Stimulated activated CD8-positive, alpha-beta memory T cell treated with anti-CD3 and anti-CD28 coated beads, Interleukin-15, amount 100 ng/mL, for 24 hours (primary cell): ENCODE data around the gene NXN.
"Not testable (repeated sequence)": the region's sequence is repeated elsewhere in the genome, so short reads cannot be mapped to it uniquely, and the experiment has no call there.

Experiments used
- DNase-seq: peaks from one replicate; pipeline ENCODE4 v3.0.0-alpha.2; 2020; ENCODE audit warnings: low read depth

Gene NXN

GRCh38 chr17:767076-767475 is 212.5 kb downstream of the NXN start:
- DNase-seq: no peak

- DNase-seq: no peak
Observed at GRCh38 chr17:760371-760770, 219.2 kb downstream of the NXN start.

GRCh38 chr17:759964-760363 is 219.6 kb downstream of the NXN start:
- no peak for DNase-seq

DNA sequence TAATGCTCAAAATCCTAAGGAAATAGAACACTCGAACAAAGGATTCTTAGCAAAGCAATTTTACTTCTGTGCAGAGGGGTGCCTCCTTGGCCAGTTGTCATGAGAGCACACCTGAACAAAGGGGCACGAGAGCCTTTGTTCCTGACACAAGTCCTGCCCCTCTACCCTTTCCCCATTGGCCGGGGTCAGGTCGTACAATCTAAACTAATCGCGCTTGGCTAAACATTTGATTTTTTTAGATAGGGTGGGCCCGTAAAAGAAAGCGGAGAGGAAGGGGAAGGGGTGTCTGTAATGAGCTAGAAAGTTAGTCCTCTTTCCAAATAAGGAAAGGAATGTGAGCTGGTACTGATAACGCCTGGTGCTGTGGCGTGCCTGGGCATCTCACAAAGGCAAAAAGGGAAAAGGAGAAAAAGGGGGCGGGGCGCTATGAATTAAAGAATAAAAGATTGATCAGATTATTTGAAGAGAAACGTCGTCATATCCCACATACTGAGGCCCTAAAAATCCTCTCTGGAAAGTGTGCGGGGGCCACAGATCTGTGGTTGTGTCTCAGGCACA is 223.5 kb downstream of the NXN start:
- DNase-seq: not testable (repeated sequence)

GRCh38 chr17:755319-755961 is 224.1 kb downstream of the NXN start:
- not testable (repeated sequence) for DNase-seq

DNA sequence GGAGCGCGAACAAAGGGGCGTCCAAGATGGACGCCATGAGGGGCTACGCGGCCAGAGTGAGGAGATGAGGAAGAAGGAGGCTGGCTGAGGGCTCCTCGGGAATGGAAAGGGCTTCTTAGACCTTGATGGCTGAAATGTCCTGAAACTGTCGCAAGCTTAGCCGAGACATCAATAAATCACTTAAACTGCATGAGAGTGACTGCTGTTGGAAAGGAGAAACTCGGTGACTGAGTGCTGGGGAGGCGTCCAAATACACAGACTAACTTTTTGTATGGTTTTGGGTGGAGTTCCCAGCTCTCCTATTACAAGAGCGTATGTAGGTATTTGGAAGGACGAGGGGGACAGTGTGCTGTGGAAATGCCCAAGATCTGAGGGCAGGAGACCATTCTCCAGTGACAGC is 226.2 kb downstream of the NXN start:
- DNase-seq: no peak

DNA sequence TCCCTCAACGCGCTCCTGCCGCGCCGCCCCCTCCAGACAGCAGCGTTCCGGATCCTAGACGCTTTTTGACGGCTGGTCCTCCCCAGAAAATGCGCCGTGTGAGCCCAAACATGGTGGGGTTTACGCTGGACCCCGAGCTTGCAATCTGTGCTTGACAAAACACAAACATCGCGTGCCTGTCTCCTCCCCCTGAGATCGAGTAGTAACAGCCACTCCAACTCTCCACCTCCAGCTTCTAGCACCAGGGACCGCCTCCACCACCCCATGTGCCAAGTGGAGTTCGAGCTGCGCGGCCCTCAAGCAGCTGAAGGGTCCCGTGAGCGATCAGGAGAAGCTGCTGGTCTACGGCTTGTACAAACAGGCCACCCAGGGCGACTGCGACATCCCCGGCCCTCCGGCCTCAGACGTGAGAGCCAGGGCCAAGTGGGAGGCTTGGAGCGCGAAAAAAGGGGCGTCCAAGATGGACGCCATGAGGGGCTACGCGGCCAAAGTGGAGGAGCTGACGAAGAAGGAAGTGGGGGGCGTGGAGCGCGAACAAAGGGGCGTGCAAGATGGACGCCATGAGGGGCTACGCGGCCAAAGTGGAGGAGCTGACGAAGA is 226.9 kb downstream of the NXN start:
- DNase-seq: peak; percentile 13

DNA sequence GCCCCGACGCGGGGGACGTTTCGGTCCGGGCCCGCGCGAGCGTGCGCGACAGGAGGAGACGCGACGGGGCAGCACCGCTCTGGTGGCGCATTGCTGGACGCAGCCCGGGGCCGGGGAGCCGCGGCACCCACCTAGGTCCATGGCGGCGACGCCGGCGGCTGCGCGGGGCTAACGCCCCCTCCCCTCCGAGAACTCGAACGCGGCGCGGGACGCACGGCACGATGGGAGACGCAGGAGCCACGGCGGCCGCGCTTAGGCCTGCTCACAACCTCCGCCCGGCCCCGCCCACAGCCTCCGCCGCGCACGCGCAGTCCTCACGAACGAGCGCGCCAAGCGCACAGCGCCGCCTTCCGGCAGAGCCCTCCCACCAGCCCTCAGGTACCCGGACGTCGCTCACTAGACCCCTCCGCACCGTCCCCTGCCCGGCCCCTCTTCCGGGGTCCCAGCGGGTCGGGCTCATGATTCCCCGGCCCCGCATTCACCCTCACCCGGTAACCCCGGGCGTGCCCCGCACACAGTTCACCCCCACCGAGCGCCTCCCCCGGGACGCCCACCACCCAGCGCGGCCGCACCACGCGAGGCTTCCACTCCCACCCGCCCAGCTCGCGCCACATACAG is 227.5 kb downstream of the NXN start, which contains the start of gene GEMIN4:
Gene GEMIN4 (minus strand): TSS at position 263 of the 618 bp plus-strand sequence. CDS start 122 bp downstream, at position 141.
- DNase-seq: peak; percentile 100

GRCh38 chr17:751269-752001 is 228.1 kb downstream of the NXN start:
- no peak for DNase-seq

DNA sequence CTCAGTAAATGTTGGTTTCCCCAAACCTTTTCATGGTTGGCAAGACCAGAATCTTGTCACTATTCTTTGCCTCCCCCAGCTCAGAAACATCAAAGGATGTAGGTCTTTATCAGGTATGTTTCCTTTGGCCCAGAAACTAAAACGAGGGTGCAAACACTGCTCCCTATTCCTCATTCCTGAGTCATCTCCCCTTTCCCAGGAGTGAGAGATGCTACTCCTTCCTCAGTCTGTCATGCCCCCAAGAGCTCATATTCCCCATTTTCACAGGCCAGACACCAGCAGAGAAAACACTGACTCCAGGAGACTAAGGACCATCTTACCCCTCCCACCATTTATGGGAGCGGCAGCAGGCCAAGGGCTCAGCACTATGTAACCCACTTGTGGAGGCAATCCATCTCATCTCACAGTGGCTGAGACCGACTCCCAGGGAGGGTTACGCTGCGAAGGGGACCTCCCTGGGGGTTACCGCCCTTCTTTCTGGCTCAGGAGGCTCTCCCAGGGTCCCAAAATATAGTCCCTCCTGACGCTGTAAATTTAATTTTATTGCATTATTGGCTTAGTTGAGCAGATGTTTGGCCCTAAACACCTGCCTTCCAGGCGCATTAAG is 229.0 kb downstream of the NXN start:
- no peak for DNase-seq

GRCh38 chr17:749359-749758 is 230.2 kb downstream of the NXN start:
- DNase-seq: not testable (repeated sequence)
